Activated CD4-positive, alpha-beta T cell treated with anti-CD3 and anti-CD28 coated beads, Interleukin-2, amount 50 U/mL, for 48 hours (primary cell): ENCODE data around the gene IL31RA.
A peak's percentile ranks its signal among the peaks of the same experiment; 100 is the strongest.

Experiments
- DNase-seq, 2 experiments: peaks; one replicate each; pipeline ENCODE4 v3.0.0-alpha.2; 2020

Gene IL31RA

DNA sequence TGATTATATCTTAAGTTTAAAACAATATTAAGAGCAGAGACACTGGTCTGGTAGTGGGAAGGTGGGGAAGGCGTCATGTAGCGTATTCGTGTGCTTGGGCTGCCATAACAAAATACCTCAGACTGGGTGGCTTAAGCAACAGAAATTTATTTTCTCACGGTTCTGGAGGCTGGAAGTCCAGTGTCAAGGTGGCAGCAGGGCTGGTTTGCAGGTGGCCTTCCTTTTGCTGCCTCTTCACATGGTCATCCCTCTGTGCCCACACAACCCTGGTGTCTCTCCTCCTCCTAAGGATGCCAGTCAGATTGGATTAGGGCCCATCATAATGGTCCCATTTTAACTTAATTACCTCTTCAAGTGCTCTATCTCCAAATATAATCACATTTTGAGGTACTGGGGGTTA, 9.6 kb downstream of the IL31RA start:
- DNase-seq = no peak

DNA sequence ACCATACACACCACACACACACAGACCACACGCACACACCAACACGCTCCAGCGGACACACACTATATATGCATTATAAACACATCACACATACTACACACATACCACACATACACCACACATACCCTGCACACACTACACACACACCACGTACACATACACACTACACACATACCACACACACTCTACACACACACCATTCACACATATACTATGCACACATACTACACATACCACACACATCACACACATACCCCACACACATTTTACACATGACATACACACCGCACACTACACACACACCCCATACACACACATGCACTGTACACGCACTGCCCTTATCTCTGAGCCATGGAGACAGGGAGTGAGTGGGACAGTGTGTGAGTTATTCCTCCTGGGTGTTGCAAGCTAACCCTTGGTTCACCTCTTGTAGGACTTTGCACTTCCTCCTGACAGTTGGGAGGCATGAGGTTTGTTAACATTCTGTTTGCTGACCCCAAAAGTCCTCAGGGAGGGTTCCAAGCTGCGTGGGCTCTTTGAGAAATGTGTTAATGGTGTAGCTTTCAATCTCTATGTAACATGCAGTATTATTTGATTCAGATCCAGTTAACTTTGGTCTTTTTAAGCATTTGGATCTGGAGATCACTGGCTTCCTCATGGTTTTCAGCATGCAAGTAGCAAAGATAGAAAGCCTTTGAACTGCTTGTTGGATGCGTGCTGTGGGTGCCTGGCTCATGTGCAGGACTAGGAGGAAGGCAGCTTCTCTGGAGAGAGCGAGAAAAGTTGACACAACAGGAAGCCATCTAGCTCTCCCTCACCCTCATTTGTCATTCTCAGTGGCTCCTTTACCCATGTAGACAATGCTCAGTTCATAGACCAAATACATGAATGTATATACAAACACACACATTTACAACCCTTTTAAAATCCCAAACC, 13.7 kb downstream of the IL31RA start:
- DNase-seq = no peak

DNA sequence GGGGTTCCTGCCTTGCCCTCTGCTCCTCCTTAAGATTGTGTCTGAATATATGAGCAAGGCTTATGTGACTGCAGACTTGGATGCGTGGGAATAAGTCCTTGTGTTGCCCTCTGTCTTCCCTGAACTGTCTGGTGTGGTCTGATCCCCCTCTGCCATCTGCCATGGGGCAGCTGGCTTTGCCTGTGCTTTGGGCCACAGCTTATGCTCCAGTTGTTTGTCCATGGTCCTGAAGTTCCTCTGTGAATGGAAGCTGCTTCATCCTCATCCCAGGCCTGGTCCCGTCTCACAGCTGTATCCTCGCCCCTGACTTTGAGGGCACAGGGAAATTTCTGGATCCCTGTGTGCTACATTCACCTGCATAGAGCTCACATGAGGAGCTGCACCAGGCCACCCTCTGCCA, 14.7 kb downstream of the IL31RA start:
- DNase-seq = no peak

DNA sequence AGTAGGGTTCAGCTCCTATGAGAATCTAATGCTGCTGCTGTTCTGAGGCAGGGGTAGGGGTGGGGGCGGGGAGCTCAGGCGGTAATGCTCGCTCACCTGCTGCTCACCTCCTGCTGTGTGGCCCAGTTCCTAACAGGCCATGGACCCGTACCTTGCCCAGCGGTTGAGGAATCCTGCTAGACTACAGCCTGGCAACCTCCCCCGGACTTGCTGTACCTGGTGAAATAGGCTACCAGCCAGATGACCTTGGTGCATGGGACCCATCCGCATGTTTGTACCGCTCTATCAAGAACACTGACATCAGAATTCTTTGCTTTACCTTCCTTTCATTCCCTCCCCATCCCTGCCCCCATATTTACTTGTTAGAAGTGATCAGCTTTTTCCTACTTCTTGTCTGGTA, 15.3 kb downstream of the IL31RA start:
- no peak for DNase-seq

DNA sequence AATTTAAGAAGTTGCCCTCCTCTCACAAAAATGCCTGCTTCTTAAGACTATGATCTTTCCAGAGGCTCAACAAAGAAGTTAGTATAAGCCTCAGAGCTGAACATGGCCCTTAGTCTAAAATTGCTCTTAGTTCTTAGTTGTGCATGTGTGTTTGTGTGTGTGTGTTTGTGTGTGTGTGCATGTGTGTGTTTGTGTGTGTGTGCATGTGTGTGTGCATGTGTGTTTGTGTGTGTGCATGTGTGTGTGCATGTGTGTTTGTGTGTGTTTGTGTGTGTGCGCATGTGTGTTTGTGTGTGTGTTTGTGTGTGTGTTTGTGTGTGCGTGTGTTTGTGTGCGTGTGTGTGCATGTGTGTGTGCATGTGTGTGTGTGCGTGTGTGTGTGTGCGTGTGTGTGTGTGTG, 15.8 kb downstream of the IL31RA start:
- DNase-seq = no peak

DNA sequence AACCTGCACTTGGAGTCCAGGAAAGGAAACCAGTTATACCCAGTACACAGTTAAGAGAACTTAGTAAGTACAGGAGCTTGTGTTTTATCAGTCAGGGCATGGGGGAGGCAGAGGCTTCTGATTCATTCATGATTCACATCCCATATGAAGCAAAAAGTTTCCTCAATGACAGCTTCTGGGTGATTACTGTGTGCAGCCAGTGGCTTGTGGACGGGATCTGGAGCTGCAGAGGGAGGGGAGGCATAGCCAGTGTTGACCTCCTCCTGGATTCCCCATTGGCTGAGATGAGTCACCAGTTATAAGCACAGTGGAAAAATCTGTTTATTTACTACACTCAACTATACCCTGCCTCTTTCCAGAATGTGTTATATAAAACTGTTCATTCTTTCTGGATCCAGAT, 17.7 kb downstream of the IL31RA start:
- DNase-seq = peak; percentile 62 to 73

DNA sequence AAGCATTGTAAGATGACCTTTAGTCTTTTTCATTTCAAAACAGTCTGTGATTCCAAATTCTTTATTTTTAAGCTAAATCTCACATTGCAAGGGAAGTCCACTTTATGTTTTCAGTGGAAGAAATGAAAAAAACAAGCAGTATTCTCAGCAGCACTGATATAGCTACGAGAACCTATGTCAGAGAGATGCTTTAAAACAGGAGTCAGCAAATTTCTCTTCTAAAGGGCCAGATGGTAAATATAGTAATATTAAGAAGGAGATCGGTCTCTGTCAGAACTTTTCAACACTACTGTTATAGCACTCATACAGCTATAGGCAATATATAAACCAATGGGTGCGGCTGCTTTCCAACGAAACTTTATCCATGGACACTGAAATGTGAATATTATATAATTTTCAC, 18.7 kb downstream of the IL31RA start:
- no peak for DNase-seq

DNA sequence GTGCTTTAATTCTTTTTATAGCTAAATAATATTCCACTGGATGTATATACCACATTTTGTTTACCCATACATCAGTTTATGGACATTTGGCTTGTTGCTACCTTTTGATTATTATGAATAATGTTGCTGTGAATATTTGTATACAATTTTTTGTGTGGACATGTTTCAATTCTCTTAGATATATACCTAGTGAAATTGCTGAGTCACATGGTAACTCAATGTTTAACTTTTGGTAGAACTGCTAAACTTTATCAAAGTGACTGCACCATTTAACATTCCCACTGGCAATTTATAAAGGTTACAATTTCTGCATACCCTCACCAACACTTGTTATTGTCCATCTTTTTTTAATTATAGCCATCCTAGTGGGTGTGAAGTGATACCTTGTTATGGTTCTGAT, 22.1 kb downstream of the IL31RA start:
- DNase-seq = no peak

DNA sequence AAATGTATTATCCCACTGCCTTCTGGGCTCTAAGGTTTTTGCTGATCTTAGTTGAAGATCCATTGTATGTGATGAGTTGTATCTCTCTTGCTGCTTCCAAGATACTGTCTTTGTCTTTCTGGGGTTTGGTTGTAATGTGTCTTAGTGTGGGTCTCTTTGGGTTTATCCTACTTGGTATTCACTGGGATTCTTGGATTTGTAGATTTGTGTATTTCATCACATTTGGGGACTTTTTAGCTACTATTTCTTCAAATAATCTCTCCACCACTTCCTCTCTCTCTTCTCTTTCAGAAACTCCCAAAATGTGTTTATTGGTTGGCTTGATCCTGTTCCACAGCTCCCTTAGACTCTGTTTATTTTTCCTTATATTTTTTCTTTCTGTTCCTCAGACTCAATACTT, 26.5 kb downstream of the IL31RA start:
- DNase-seq = no peak

DNA sequence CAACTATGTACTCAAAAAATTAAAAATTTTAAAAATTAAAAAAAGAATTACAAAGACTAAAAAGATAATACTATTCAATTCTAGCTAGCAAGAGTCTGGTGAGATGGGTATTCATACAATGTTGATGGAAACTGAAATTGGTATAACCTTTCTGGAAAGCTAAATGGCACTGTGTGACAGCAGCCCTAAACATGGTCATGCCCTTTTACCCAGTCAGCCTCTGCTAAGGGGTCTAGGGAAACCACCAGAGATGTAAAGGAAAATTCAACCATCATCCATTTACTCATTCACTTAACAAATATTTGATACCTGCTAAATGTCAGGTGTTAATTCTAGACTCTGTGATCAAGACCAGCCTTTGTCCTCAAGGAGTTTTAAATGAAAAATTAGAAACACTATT, 29.3 kb downstream of the IL31RA start:
- DNase-seq = no peak

DNA sequence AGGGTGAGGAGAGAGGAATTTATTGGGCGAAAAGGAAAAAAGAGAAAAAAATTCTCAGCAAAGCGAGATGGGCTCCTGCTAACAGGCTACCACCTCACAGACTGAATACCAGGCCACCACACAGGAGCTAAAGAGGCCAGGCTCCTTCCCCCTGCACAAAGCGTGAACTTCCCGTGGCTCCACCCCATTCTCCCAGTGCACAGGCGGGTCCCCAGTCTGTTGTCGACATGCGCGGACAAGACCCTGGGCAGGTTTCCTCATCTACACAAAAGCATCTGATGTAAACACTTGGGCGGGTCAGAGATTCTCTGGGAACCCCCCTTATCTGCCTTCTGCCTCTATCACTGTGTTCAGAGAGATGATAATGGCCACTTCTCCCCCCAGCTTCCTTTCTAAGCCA, 34.2 kb downstream of the IL31RA start:
- no peak for DNase-seq

DNA sequence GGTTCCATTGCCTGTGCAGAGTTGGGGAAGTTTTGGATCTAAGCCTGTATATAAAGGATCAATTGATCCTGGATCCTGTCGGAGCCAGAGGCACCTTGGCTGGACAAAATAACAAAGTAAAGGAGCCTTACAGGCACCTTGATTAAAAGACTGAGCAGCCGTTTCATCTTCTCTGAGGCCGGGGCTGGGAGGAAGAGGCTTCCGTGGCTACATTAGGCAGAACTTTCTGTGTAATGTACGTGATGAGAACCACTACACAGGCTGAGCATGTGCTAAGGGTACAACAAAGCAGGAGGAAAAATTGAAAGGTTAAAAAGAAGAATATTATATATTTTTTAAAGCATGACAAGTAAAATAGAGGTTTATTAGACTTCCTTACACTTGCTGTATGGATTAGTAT, 37.0 kb downstream of the IL31RA start:
- DNase-seq = no peak

DNA sequence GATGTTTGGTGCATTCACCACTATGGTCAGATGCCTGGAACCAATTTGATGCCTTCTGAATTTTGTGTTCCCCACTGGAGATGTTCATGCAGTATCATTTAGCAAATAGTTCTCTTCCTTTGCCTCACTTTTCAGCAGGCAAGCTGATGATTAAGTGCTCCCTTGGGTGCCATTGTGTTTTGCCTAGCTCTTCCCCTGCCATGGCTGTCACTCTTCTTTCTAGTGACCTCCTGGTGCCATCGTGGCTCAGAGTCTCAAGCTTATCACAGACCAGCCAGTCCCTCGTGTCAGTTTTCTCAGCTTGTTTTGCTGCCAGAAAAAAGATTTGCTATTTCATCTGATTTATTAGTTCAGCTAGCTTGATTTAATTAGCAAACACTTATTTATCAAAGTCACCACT, 41.3 kb downstream of the IL31RA start:
- no peak for DNase-seq

DNA sequence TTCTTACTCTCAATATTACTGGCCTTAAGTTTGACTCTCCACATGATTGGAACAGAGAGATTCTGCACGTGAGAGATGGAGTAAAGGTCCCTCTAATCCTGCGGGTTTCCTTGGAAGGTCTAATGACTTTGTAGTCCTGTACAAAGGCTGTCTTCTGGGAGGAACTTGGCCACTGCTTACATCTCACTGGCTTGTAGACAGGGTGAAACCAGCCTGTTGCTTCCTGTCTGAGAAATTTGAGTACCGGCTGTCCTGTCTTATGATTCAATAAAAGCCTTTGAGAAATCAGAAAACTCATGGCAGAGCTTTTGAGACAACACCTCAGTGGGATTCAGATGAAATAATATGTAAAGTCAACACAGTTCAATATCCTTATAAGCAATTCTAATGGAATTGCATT, 43.0 kb downstream of the IL31RA start:
- no peak for DNase-seq

DNA sequence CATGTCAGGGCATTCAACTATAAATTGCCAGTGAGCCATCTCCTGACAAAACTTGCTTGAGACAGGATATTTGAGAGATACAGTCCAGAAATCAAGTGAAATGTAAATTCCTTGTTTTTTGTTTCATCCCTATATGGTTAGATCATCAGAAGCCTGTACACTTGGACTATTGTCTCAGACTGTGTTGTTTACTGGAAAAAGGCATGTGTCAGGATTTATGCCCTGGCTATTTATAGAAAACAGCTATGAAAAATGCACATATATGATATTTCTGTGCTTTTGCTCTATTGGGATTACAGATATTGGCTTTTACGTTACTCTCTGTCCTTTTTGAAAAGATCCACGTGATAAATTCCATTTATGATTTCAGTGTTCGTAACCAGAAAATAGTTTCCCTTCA, 44.2 kb downstream of the IL31RA start:
- DNase-seq = no peak

DNA sequence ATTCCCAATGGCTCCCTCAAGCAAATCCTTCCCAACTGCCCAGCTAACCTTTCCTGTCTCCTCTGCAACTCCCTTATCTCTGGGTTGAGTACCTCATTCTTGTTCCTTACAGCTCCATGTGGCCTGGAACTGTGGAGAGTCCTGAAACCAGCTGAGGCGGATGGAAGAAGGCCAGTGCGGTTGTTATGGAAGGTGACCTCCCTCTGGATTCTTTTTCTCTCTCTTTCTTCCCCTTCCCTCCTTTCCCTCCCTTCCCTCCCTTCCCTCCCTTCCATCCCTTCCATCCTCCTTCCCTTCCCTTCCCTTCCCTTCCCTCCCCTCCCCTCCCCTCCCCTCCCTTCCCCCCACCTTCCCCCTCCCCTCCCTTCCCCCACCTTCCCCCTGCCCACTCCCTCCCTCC, 45.1 kb downstream of the IL31RA start:
- DNase-seq = no peak

DNA sequence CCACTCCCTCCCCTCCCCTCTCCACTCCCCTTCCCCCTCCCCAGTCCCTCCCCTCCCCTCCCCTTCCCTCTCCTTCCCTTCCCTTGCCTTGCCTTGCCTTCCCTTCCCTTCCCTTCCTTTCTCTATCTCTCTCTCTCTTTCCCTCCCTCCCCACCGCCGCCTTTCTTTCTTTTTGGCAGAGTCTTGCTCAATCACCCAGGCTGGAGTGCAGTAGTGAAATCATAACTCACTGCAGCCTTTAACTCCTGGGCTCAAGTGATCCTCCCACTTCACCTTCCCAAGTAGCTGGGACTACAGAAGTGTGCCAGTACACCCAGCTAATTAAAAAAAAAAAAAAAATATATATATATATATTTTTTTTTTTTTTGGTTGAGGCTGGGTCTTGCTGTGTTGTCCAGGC, 45.5 kb downstream of the IL31RA start:
- no peak for DNase-seq

DNA sequence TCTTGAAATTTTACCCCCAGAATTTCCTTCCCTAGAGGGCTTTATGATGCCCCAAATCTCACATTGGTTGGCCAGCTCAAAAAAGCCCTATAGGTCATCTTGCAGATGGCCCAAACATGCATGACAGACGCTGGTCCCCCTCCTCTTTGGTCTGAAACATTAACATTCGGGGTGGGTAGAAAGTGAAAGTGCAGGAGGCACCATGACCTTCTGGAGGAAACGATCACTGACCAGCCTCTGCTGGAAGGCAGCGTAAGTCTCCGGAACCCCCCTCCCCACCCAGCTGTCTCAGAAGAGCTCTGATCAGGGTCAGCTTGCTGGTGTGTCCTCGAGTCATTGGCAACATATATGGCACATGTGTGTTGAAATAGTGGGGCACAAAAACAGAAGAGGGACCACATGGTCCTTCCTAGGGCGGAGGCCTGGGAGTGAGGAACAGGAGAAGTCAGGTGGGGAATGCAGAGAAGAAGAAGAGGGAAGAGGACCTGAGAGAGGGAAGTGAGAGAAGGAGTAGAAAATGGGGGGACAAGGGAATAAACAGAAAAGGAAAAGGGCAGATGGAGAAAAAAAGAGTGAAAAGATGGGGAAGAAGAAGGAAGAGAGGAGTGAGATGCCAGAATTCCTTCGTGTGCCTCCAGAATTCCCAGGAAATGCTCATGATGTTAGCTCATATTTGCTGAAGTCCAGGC, 46.2 kb downstream of the IL31RA start:
- DNase-seq = no peak

DNA sequence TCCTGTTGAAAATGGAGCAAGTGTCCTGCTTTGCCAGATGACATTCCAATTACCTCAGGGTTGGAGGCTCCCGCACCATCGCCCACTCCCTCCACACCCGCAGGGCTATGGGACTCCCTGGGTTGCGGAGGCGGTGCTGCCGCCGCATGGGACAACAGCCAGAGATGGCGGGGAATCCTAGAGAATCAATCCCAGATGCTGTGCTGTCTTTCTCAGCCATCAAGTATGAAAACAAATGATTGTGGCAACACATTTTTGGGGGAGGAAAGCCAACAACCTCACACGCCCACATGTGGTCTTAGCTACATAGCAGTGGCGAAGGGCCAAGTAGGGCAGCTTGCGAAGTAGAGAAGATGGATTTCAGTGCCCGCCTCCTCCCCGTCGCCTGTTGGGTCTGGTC, 46.7 kb downstream of the IL31RA start:
- peak in 1 of 2 experiments; percentile 29 for DNase-seq

DNA sequence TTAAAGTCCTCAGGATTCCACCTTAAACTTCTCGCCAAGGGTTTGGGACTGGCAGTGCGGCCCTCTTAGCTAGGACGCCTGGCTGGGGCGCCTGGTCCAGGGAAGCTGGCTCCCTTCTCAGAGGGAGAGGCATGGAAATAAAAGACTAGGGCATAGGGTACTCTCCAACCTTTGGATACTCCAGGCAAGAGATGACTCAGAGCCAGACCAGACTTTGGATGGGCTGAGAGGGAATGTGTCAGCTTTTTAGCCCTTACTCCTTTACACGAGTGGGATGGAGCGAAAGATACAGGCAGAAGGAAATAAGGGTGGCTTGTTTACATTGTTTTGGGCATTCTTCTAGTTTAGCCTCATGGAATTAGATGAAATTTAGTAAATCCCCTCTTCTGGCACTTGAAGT, 48.2 kb downstream of the IL31RA start:
- no peak for DNase-seq

DNA sequence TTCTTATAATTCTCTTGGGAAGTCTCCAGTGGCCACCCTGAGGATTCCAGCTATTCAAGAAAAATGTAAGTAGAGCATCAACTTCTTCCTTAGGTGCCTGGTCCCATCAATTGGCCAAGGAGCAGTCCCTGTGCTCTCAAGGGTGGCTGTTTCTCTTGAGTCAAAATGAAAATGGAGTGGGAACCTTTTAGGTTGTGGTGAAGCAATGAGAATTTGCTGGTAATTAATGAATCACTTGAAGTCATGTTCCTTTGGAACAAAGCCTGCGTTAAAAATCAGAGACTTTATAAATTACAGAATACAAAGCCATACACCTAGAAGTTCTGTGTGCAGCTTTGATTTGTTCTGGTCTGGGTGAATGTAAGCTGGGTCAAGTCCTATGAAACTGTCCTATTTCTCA, 48.9 kb downstream of the IL31RA start:
- no peak for DNase-seq

DNA sequence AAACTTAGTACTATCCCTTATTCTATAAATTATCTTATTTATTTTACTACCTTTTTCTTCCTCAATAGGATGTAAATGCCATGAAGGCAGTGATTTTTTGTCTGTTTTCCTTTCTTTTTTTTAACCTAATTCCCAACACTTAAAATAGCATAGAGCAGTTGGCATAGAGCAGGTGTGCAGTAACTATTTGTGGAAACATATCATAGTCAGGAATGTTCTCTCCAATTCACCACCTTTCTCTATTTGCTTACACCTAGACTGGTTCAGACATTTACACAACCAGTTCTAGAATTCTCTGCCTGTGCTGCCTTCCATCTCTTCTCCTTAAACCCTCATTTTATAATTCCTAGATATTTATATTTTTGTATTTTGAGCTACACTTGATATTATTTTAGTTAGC, 49.6 kb downstream of the IL31RA start:
- no peak for DNase-seq

DNA sequence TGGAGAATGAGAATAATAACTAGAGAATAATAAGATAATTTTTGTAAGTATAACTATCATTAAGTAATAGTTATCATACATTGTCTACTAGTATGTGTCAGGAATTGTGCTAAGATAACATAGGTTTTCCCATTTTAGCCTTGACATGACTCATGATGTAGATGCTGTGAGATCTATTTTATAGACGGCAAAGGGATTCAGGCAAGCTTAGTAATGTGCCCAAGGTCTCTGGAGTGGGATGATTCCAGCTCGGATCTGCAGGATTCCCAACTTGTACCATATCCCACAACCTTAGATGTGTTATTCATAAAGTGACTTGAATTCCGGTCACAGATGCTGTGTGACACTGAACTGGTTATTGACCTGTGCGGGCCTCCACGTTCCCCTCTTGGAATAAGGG, 51.5 kb downstream of the IL31RA start:
- no peak for DNase-seq

DNA sequence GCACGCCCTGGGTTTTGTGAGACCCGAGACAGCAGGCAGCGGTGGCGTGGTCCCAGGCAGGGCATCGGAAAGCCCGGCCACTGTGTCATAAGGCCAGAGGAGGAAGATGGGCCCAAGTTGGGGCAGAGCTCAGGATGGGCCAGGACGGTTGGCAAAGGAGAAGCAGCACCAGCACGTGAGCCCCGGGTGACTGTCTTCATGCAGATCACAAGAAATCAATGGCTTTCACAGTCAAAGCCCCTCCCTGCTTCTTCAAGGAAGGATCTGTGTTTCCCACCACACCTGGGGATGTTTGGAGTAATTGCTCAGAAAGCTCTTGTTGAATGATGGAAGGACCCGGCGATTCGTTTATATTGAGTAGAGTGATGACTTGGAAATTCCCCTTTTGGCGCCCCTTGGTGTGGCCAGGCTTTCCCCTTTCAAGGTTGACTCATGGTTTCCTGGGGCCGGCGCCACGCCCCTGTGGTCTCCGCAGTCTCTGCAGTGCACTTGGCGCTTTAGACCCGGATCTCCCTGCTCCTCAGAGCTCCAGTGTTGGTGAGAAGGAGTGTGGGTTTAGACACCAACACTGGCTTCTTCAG, 52.1 kb downstream of the IL31RA start:
- DNase-seq = peak; percentile 74 to 82
